NB4 (cell line): ENCODE results near the gene TMEM201.

Experiments used
- DNase-seq: peaks from one replicate; pipeline ENCODE4 v3.0.0; 2010; ENCODE audit warnings: low read depth
- H3K4me3 ChIP-seq: one replicate; pipeline ENCODE4 v1.5.1; 2011; ENCODE audit warnings: mild to moderate bottlenecking, low read depth, low read length, moderate library complexity
- MYC ChIP-seq: IDR thresholded peaks from 2 replicates; pipeline ENCODE4 v1.6.1; 2011; ENCODE audit warnings: low read depth, low read length
- POLR2A ChIP-seq: IDR thresholded peaks from 2 replicates; pipeline ENCODE4 v1.6.1; 2011; ENCODE audit warnings: mild to moderate bottlenecking; ENCODE audit not compliant: insufficient read length; ENCODE audit errors: extremely low read depth
- TF ChIP-seq, protein P1 (sequence below): IDR thresholded peaks from 2 replicates; pipeline ENCODE4 v1.6.1; 2011; ENCODE audit warnings: low read depth, low read length
- TF ChIP-seq, protein P2 (sequence below): IDR thresholded peaks from one replicate; pipeline ENCODE4 v1.5.1; 2012; ENCODE audit warnings: low read depth, low read length

The TMEM201 gene, protein sequence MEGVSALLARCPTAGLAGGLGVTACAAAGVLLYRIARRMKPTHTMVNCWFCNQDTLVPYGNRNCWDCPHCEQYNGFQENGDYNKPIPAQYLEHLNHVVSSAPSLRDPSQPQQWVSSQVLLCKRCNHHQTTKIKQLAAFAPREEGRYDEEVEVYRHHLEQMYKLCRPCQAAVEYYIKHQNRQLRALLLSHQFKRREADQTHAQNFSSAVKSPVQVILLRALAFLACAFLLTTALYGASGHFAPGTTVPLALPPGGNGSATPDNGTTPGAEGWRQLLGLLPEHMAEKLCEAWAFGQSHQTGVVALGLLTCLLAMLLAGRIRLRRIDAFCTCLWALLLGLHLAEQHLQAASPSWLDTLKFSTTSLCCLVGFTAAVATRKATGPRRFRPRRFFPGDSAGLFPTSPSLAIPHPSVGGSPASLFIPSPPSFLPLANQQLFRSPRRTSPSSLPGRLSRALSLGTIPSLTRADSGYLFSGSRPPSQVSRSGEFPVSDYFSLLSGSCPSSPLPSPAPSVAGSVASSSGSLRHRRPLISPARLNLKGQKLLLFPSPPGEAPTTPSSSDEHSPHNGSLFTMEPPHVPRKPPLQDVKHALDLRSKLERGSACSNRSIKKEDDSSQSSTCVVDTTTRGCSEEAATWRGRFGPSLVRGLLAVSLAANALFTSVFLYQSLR

DNA sequence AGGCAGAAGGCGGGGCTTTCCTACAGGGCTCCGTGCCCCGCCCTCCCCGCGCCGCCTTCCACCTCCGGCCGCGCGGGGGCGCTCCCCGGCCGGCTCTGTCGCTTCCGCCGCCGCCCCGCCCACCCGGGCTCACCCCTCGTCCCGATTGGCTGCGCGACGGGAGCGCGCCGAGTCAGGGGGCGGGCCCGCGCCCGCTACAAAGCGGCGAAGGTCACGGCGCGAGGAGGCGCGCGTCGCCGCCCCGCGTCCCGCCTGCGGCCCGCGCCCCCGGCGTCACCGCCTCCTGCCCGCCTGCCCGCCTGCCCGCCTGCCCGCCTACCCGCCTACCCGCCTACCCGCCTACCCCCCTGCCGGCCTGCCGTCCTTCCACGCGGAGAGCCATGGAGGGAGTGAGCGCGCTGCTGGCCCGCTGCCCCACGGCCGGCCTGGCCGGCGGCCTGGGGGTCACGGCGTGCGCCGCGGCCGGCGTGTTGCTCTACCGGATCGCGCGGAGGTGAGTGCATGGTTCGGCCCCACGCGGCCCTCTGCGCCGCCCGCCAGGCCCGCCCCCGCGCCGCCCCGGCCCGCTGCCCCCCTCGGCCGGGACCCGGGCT is at the start of gene TMEM201:
Gene TMEM201 (plus strand): TSS at position 361 of the 593 bp plus-strand sequence. CDS start 20 bp downstream, at position 381.
- peak; percentile 92 for DNase-seq
- peak within 1 kb of the TSS; percentile 87 for H3K4me3 ChIP-seq
- TF ChIP-seq MYC (peak; percentile 29; the same call in 1 of the 2 replicates), POLR2A (peak; percentile 50)
- TF ChIP-seq, protein P1, sequence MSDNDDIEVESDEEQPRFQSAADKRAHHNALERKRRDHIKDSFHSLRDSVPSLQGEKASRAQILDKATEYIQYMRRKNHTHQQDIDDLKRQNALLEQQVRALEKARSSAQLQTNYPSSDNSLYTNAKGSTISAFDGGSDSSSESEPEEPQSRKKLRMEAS: 0 out of 2 replicates have a peak, but pooled peaks have one; percentile 11
- TF ChIP-seq, protein P2, sequence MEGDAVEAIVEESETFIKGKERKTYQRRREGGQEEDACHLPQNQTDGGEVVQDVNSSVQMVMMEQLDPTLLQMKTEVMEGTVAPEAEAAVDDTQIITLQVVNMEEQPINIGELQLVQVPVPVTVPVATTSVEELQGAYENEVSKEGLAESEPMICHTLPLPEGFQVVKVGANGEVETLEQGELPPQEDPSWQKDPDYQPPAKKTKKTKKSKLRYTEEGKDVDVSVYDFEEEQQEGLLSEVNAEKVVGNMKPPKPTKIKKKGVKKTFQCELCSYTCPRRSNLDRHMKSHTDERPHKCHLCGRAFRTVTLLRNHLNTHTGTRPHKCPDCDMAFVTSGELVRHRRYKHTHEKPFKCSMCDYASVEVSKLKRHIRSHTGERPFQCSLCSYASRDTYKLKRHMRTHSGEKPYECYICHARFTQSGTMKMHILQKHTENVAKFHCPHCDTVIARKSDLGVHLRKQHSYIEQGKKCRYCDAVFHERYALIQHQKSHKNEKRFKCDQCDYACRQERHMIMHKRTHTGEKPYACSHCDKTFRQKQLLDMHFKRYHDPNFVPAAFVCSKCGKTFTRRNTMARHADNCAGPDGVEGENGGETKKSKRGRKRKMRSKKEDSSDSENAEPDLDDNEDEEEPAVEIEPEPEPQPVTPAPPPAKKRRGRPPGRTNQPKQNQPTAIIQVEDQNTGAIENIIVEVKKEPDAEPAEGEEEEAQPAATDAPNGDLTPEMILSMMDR: no peak

DNA sequence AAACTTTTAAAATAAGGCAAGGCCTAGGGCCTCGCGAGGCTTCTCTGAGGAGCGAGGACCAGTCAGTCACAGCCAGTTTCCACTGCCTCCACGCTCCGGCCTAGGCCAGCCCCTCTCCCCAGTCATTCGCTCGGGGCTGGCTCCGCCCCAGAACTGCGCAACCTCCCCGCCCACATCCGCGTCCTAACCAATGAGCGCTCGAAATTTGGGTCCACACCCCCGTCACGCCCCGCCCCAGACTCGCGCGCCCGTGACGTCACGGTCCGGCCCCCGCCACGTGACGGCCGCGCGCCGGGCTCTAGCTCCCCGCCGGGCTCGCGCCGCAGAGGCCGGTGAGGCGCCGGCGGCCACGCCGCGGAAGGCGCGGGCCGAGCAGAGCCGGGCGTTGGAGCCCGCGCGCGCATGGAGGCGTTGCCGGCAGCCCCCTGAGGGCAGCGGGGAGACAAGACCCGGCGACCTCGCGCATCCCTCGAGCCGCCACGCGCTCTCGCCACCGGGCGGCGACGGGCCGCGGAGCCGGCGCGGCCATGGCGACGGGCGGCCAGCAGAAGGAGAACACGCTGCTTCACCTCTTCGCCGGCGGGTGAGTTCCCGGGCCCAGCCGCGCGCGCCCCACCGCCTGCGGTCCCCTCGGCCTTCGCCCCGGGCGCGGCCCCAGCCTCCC is 49.4 kb upstream of the TMEM201 start, which contains the start of gene SLC25A33:
Gene SLC25A33 (plus strand): TSS at position 301 of the 664 bp plus-strand sequence. CDS start 227 bp downstream, at position 528.
- peak within 1 kb of the TSS; percentile 93 for H3K4me3 ChIP-seq
- DNase-seq: peak; percentile 96
- TF ChIP-seq, protein P1: peak; percentile 90
- TF ChIP-seq, protein P2: no peak
- TF ChIP-seq POLR2A (peak; percentile 89), MYC (peak; percentile 84)

DNA sequence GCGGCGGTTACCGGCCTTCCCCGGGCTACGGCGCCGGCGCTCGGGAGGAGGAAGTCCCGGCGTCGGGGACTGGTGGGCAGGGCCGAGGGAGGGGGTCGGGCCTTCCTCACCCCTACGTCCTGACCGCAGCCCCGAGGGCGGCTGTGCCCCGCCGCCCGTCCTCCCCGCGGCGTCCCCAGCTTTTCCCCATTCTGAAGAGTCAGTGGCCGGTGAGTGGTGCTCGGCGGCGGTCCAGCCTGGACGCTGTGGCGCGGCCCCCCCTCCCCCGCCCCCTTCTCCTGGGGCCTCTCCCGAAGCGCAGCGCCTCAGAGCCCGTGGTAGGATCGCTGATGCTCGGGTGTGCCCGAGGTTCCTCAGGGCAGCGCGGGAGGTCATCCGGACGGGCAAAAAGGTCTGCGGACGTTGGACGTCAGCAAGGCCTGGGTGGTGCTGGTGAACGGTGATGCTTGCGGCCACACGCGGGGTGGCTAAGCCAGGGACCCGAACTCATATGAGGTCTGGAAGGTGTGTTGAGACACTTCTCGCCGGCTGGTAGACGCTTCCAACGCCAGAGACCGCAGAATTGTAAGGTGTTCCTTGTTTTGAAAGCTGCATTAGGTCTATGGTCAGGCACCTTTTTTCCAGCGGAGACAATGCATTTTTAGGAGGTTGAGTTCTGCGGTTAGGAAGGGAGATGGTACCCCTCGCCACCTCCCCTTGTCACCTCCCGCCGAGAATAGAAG is 48.7 kb upstream of the TMEM201 start:
- peak; percentile 20; the same call in 1 of the 2 replicates for TF ChIP-seq MYC
- TF ChIP-seq, protein P2: no peak
- TF ChIP-seq, protein P1: no peak
- no peak for TF ChIP-seq POLR2A
- peak overlapping the region; percentile 93 for H3K4me3 ChIP-seq
- peak; percentile 82 for DNase-seq

DNA sequence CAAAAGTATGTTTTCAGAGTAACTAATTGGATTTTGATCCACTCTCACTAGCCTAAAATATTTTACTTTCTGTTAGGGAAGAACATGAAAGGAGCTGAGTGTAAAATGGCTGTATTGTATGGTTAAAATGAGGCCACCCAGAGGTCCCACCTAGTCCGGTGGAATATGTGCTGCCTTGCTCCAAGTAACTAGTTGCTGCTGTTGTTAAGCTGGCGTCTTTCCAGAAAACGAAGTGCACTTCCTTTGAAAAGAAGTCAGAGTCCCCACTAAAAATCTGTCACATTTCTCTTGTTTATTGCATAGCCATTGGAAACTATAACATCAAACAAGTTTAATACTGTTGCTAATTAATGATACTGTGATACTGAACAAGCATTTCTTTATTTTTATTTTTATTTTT is 46.3 kb upstream of the TMEM201 start:
- peak overlapping the region; percentile 17 for H3K4me3 ChIP-seq
- DNase-seq: peak; percentile 27
- TF ChIP-seq MYC (no peak), POLR2A (no peak)
- TF ChIP-seq, protein P2: no peak
- TF ChIP-seq, protein P1: no peak
